ENCODE measurements around the gene MRTFA. TPM values are rescaled to one million over a fixed set of nuclear protein-coding genes. Genes with fewer than 3 reads are reported as not detected.
"Not testable (repeated sequence)": the region's sequence is repeated elsewhere in the genome, so short reads cannot be mapped to it uniquely, and the experiment has no call there.

MRTFA gene
- total RNA-seq, 4 donors from 2014 or later = 81.6 to 109 (median 94.5) TPM

GRCh38 chr22:40560994-40561515 lies 75.5 kb downstream of the MRTFA start:
- 89% methylated on average over 2 of the region's 2 CpGs for WGBS
- Histone ChIP-seq H3K4me1 (peaks cover 9% of the 10 kb centered on the region), H3K4me3 (no peak overlapping the region), H3K36me3 (no peaks in the 10 kb centered on the region), H3K9me3 (no peaks in the 10 kb centered on the region), H3K27ac (no peak overlapping the region), H3K27me3 (no peaks in the 10 kb centered on the region)
- TF ChIP-seq POLR2AphosphoS5 (IDR thresholded peaks at IDR 0.05) = no peak
- TF ChIP-seq EP300 (IDR thresholded peaks at IDR 0.05) = no peak
- TF ChIP-seq POLR2A (IDR thresholded peaks at IDR 0.05) = no peak
- no peak for TF ChIP-seq CTCF (IDR thresholded peaks at IDR 0.05)
- no peak for DNase-seq (ENCODE audit: low spot score in 2 of 2)

GRCh38 chr22:40560551-40560950 lies 76.0 kb downstream of the MRTFA start:
- Histone ChIP-seq H3K27me3 (no peaks in the 10 kb centered on the region), H3K9me3 (no peaks in the 10 kb centered on the region), H3K4me3 (no peak overlapping the region), H3K36me3 (no peaks in the 10 kb centered on the region), H3K27ac (no peak overlapping the region), H3K4me1 (peaks cover 10% of the 10 kb centered on the region)
- 70% methylated on average over 3 of the region's 3 CpGs for WGBS
- TF ChIP-seq EP300 (IDR thresholded peaks at IDR 0.05) = no peak
- no peak for TF ChIP-seq POLR2A (IDR thresholded peaks at IDR 0.05)
- no peak for TF ChIP-seq POLR2AphosphoS5 (IDR thresholded peaks at IDR 0.05)
- no peak for TF ChIP-seq CTCF (IDR thresholded peaks at IDR 0.05)
- no peak for DNase-seq (ENCODE audit: low spot score in 2 of 2)

GRCh38 chr22:40557972-40558371 lies 78.5 kb downstream of the MRTFA start:
- no peak overlapping the region for H3K27ac ChIP-seq
- WGBS = 100% methylated on average over 2 of the region's 2 CpGs
- no peak for DNase-seq (ENCODE audit: low spot score in 2 of 2)
- H3K4me1 ChIP-seq = peaks cover 12% of the 10 kb centered on the region
- H3K4me3 ChIP-seq = no peak overlapping the region
- TF ChIP-seq POLR2A (IDR thresholded peaks at IDR 0.05) = no peak
- no peak for TF ChIP-seq EP300 (IDR thresholded peaks at IDR 0.05)
- no peak for TF ChIP-seq POLR2AphosphoS5 (IDR thresholded peaks at IDR 0.05)
- no peak for TF ChIP-seq CTCF (IDR thresholded peaks at IDR 0.05)
- H3K9me3 ChIP-seq = no peaks in the 10 kb centered on the region
- H3K36me3 ChIP-seq = no peaks in the 10 kb centered on the region
- H3K27me3 ChIP-seq = no peaks in the 10 kb centered on the region

- Histone ChIP-seq H3K36me3 (peaks cover 6% of the 10 kb centered on the region), H3K27ac (no peak overlapping the region), H3K9me3 (no peaks in the 10 kb centered on the region), H3K27me3 (no peaks in the 10 kb centered on the region), H3K4me1 (peaks cover 12% of the 10 kb centered on the region), H3K4me3 (no peak overlapping the region)
- no peak for TF ChIP-seq POLR2A (IDR thresholded peaks at IDR 0.05)
- no peak for TF ChIP-seq EP300 (IDR thresholded peaks at IDR 0.05)
- TF ChIP-seq CTCF (IDR thresholded peaks at IDR 0.05) = no peak
- TF ChIP-seq POLR2AphosphoS5 (IDR thresholded peaks at IDR 0.05) = no peak
- DNase-seq (ENCODE audit: low spot score in 2 of 2) = no peak
- 78% methylated on average over 1 of the region's 1 CpG for whole genome bisulfite sequencing
These were observed 79.9 kb downstream of the MRTFA start for GRCh38 chr22:40556641-40557040.

- DNase-seq (ENCODE audit: low spot score in 2 of 2); H3K27me3 ChIP-seq; H3K4me3 ChIP-seq; H3K27ac ChIP-seq; H3K9me3 ChIP-seq: not testable (repeated sequence)
- H3K4me1 ChIP-seq = peaks cover 12% of the 10 kb centered on the region
- WGBS = 92% methylated on average over 1 of the region's 1 CpG
- H3K36me3 ChIP-seq = peaks cover 10% of the 10 kb centered on the region
These were observed 82.5 kb downstream of the MRTFA start for GRCh38 chr22:40554023-40554422.

- H3K4me1 ChIP-seq = peaks cover 12% of the 10 kb centered on the region
- DNase-seq (ENCODE audit: low spot score in 2 of 2) = no peak
- WGBS = 82% methylated on average over 7 of the region's 7 CpGs
- peaks cover 10% of the 10 kb centered on the region for H3K36me3 ChIP-seq
- H3K27ac ChIP-seq = no peak overlapping the region
- H3K4me3 ChIP-seq = no peak overlapping the region
- TF ChIP-seq POLR2AphosphoS5 (IDR thresholded peaks at IDR 0.05) (no peak), EP300 (IDR thresholded peaks at IDR 0.05) (no peak), POLR2A (IDR thresholded peaks at IDR 0.05) (no peak), CTCF (IDR thresholded peaks at IDR 0.05) (no peak)
- H3K27me3 ChIP-seq = no peaks in the 10 kb centered on the region
- H3K9me3 ChIP-seq = no peaks in the 10 kb centered on the region
These were observed 83.4 kb downstream of the MRTFA start for GRCh38 chr22:40553014-40553554.
